SU-DHL-6 (cell line): ENCODE data around the gene CDKL1.

Source experiments
- CTCF ChIP-seq: fragments of 200-600 bp; sonication (generic); IDR thresholded peaks from one replicate; pipeline ENCODE4 v1.5.1; 2017; ENCODE audit warnings: antibody characterized with exemption, mild to moderate bottlenecking, low read length, moderate library complexity; ENCODE audit not compliant: insufficient read depth, poor library complexity, severe bottlenecking
- EZH2phosphoT487 ChIP-seq: fragments of 200-600 bp; sonication (generic), shearing (Covaris generic); conservative IDR thresholded peaks from 2 replicates; pipeline ENCODE4 v1.6.1; 2018; ENCODE audit warnings: mild to moderate bottlenecking, antibody characterized with exemption, low read length, moderate library complexity, mixed read lengths

GRCh38 chr14:50425816-50426215 is 29.1 kb upstream of the CDKL1 start:
- TF ChIP-seq CTCF (no peak), EZH2phosphoT487 (no peak)
